Fibroblast of villous mesenchyme (primary cell): ENCODE results near the gene PLCG1. TPM values are rescaled to one million over a fixed set of nuclear protein-coding genes. Genes with fewer than 3 reads are reported as not detected.

Source experiments
- DNase-seq: peaks from one replicate; pipeline ENCODE4 v3.0.0-alpha.2; 2010; ENCODE audit warnings: low read depth
- H3K4me3 ChIP-seq: 2 replicates; pipeline ENCODE4 v1.5.1; 2011; ENCODE audit warnings: low read depth, mild to moderate bottlenecking, low read length
- CTCF ChIP-seq: IDR thresholded peaks from 2 replicates; pipeline ENCODE4 v1.5.1; 2012; ENCODE audit warnings: low read depth, mild to moderate bottlenecking, low read length; ENCODE audit not compliant: insufficient read depth
- total RNA-seq: library from RNA; depleted of rRNA; stranded (reverse); fragments of >200 nt; gene quantifications from 2 replicates; pipeline ENCODE4 v1.2.3, GENCODE V29; 2012

The PLCG1 gene
- total RNA-seq, 1 donor: 60.9 TPM

- no peak for DNase-seq
- no peak overlapping the region for H3K4me3 ChIP-seq
- TF ChIP-seq CTCF: no peak
Observed at GRCh38 chr20:41214202-41214601, 76.9 kb downstream of the PLCG1 start.

DNA sequence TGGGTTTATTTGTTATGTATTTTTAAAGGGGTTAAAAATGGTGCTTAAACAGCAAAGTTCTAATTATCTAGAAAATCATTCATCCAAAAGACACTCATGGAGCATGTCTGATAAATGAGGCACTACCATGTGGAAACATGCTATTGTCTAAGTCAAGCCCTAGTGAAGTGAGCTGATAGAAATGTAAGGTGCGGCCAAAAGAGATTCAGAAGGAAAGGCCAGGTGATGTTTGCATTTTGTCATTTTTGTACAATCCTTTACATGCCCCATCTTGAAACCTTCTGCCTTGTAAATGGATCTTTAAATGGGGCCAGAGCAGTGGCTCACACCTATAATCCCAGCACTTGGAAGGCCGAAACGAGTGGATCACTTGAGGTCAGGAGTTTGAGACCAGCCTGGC lies 77.3 kb downstream of the PLCG1 start:
- no peak overlapping the region for H3K4me3 ChIP-seq
- no peak for DNase-seq
- TF ChIP-seq CTCF: no peak

DNA sequence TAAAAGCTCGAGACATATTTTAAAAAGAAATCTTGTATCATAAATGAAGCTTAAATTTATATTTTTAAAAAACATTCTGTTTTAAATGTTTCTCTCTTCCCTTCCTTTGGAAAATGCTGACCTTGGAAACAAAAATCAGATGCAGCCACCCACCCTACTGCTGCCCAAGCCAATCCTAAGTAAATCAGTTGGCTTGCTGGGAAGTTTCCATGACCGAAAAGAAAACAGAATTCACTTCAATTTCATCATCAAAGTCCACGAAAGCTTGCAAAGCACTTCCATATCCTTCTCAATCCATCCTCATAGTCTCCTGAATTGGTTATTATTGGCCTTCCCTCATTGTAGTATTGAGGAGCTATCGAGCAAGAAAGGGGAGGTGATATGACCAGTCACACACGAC lies 80.1 kb downstream of the PLCG1 start:
- no peak overlapping the region for H3K4me3 ChIP-seq
- no peak for TF ChIP-seq CTCF
- DNase-seq: no peak

DNA sequence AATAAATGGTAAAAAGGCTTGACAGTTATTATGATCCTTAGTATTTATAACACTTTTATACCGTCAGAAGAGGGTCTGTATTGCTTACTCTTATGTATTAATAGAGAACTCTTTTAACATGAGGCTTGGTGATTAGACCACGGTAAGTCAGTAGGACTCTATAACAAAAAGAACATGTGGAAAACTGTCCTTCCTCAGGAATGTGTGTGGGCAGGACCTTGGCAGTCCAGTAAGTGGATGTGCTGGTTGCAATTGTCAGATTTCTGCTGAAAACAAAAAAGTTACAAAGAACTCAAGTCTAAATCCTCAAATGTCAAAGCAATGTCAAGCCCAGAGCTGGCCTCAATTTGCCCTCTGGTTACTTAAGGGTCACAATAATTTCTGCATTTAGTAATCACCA lies 81.1 kb downstream of the PLCG1 start:
- TF ChIP-seq CTCF: no peak
- H3K4me3 ChIP-seq: no peak overlapping the region

DNA sequence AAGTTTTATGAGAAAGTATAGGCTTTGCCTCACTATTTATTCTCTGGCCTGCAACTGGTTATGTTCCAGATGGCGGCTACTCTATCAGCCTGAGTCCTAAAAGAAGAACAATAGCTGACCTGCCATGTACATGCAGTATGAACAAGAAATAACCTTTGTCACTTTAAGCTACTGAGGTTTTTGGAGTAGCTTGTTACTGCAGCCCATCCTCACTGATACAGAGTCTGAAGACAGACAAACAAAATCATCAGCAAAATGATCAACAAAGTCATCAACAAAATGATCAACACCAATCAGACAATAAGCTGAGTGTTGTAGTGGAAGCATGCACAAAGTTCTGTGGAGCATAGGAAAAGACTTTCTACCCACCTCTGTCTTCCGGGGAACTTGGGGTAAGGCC lies 82.5 kb downstream of the PLCG1 start:
- no peak for DNase-seq
- no peak for TF ChIP-seq CTCF
- H3K4me3 ChIP-seq: no peak overlapping the region

More for the DNA sequence above, 81.1 kb downstream of the PLCG1 start:
- peak; percentile 37 for DNase-seq

GRCh38 chr20:41221614-41222218 lies 84.4 kb downstream of the PLCG1 start:
- H3K4me3 ChIP-seq: no peak overlapping the region

More at GRCh38 chr20:41221614-41222218, 84.4 kb downstream of the PLCG1 start:
- no peak for TF ChIP-seq CTCF
- DNase-seq: no peak
